HUDEP-2 (cell line): ENCODE data around the gene PLA1A.
A peak's percentile ranks its signal among the peaks of the same experiment; 100 is the strongest.

ENCODE experiments used
- DNase-seq, 76 experiments: peaks; one replicate each; lab custom pipeline; 2025; ENCODE audit not compliant: unreplicated experiment in 76 of 76; lab: John Stamatoyannopoulos, UW

The PLA1A gene

DNA sequence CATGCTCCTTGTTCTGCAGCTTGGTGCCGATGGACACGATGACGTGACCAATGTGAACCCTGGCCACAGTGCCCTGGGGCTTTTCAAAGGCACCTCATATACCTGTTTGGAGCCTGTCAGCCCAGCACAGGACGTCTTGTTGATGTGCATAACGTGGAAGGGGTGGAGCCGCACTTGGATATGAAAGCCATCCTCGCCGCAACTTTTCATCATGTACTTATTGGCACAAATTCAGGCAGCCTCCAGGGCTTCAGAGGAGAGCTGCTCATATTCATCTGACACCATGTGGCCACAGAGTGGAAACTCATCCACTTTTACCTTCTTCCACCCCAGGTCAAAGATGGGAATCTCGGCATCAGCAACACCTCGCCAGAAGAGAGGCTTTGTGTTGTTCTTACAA is 38.0 kb downstream of the PLA1A start:
- DNase-seq, result no peak

GRCh38 chr3:119636249-119636648 is 38.6 kb downstream of the PLA1A start:
- DNase-seq, result no peak

GRCh38 chr3:119636891-119637611 is 39.4 kb downstream of the PLA1A start:
- no peak for DNase-seq

- DNase-seq, result peak in 2 of 76 experiments; percentile 7
Observed at GRCh38 chr3:119637679-119638477, 40.2 kb downstream of the PLA1A start.

DNA sequence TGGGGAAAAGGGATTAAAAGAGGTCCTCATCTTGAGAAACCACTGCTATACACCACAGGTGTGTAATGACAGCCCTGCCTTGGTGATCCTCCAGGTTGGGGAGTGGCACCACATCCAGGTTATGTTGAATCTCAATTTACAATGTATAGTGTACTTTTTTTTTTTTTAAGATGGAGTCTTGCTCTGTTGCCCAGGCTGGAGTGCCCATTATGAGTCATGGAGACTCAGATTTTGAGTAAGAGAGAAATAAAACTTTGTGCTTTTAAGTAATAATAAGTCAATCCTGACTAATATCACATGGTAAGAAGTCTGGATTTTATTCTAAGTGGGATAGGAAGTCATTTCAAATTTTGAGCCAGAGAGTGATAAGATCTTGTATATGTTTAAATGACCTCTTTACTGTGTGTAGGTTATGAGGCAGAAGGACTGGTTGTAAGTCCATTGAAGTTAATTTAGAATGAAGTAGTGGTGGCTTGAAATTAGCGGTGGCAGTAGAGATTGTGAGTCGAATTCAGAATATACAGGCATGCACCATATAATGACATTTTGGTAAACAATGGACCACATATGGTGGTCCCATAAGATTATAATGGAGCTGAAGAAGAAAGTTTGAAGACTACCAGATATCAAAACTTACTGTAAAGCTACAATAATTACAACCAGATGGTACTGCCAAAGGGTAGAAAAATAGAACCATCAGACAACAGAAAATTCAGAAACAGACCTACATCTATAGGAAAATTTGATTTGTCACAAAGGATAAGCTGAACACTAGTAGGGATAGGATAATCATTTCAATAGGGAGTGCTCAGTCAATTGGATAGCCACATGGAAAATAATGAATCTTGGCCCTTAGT is 42.0 kb downstream of the PLA1A start:
- no peak for DNase-seq

DNA sequence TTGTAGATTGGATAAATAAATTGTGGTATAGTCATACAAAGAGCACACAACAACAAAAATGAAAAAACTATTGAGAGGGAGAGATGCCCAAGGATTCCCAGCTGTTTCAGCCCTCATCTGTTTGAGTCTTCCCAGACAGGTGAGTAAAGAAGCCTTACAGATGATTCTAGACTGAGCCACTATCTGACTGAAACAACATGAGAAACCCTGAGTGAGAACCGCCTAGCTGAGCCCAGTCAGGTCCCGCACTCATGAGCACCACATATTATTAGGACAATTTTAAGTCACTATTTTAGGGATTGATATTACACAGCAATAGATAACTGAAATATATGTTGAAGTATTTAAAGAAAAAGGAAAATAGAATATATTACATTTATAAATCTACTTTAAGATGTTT is 43.7 kb downstream of the PLA1A start:
- no peak for DNase-seq

- no peak for DNase-seq
Observed at GRCh38 chr3:119642746-119643473, 45.2 kb downstream of the PLA1A start.

- no peak for DNase-seq
Observed at GRCh38 chr3:119643528-119643927, 45.8 kb downstream of the PLA1A start.

GRCh38 chr3:119644481-119644880 is 46.8 kb downstream of the PLA1A start:
- no peak for DNase-seq

DNA sequence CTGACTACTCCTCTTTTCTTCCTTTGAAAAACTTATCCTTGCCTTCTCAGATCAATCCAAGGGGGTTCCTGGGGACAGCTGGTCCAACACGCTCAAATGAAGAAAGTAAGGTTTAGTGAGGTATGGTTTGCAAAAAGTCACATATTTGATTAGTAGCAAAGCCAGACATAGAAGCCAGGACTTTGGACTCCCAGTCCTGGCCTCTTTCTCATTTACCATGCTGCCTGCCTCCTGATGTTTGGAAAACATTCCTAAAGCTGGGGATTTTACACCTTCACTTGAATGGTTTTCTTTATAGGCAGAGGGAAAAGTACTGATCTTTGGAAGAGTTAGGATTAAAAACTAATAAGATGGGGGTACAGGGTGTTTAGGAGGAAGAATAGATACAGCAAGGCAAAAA is 48.1 kb downstream of the PLA1A start:
- no peak for DNase-seq

- DNase-seq, result no peak
Observed at GRCh38 chr3:119647171-119647570, 49.5 kb downstream of the PLA1A start.

DNA sequence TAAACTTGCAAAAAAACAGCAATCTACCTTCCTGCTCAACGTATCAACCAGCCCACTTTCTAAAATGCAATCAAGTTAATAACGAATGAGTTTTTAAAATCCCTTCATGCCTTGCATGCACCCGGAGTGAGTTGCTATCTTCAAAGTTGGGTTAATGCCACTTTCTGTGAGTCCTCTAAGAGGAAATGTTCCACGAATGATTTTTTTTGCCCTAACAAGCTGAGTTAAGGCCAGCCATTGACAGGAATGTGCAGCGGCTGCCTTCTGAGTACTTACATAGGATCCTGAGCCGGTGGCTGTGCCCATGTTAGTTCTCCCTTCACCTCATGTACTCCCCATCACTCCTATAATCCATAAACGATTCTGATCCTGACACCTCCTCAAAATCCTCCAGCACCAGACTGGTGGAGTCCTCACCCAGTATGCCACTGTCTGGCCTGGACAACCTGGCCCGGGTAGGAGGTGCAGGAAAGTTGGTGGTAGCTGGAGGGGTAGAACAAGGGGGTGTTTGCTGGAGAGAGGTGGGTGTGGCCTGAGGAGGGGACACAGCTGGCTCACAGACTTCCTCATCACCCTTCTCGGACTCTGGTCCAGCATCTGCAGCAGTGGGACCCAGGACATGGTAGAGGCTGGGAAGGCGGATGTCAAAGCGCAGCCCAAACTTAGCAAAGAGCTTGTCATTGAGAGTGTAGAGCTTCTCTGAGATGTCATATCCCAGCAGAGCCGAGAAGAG is 50.3 kb downstream of the PLA1A start:
- no peak for DNase-seq

- DNase-seq, result no peak
Observed at GRCh38 chr3:119649761-119650160, 52.1 kb downstream of the PLA1A start.

GRCh38 chr3:119652306-119653033 is 54.8 kb downstream of the PLA1A start:
- no peak for DNase-seq

DNA sequence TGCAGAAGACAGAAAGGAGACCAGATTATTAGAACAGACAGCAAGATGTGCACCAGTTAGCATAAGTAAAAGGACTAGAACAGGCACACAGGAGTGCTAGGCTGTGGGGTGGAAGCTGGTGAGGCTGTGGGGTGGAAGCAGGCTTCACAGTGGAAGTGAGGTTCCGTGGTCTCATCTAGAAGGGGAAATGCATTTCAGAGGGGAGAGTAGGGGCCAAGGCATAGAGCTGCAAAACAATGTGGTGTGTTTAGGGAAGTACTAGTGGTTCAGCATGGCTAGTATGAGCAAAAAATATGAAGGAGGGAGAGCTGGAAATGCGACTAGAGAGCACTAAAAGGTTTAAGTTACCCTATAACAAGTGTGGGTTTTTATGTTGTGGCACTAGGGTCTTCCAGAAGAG is 56.2 kb downstream of the PLA1A start:
- no peak for DNase-seq

DNA sequence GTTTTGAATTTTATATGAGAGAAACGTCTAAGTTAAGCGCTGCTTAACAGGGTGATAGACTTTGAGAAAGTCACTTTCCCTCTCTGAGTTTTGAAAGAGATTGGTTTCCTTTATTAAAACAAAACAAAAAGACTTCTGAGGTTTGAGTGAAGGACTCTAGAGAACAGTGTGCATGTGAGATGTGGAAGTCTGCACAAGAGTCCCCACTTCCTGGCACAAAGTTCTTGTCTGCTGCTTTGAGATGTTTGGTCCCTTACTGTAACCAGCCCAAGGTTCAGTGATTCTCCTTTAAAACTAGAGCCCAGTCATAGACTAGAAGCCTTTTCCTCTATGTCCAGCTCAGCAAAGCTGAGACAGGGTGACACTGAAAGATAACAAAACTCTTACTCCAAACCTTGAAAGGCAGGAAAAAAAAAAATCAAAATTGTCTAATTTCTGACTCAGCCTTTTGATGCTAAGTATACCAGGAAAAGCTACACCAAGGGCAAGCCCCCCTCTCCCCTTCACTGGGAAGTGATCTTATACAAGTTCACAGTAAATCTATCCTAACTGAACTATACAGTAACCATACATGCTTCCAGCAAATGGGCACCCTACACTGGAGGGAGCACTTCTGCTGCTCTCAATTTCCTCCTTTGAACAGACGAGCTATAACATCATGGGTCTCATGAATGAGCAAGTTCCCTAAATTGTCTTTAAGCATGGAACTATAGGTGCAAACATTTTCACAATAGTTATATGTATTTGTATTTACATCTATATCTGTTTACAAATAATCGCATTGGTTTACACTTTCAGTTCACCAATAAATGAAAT is 60.4 kb downstream of the PLA1A start:
- no peak for DNase-seq

GRCh38 chr3:119658994-119659393 is 61.3 kb downstream of the PLA1A start:
- no peak for DNase-seq

- DNase-seq, result no peak
Observed at GRCh38 chr3:119659606-119660291, 62.1 kb downstream of the PLA1A start.
